ENCODE results near the gene ABCG4. TPM values are rescaled to one million over a fixed set of nuclear protein-coding genes. Genes with fewer than 3 reads are reported as not detected.

The ABCG4 gene
- total RNA-seq, 1 donor from 2014 or later: 0.13 TPM

GRCh38 chr11:119210050-119210449, 61.2 kb downstream of the ABCG4 start:
- no peak for DNase-seq (ENCODE audit: low read depth)
- Histone ChIP-seq H3K4me3 (ENCODE audit: low read depth, low read length) (no peak overlapping the region), H3K27me3 (ENCODE audit: control insufficient read depth, insufficient read depth, low read length) (no peaks in the 10 kb centered on the region), H3K36me3 (ENCODE audit: control insufficient read depth, insufficient read depth, low read length) (no peaks in the 10 kb centered on the region)
- TF ChIP-seq CTCF (IDR thresholded peaks at IDR 0.05; ENCODE audit: insufficient read depth, low read length, poor library complexity, severe bottlenecking): no peak

Other genes starting within 250 kb of the ABCG4 start
- 48.3 and 51.9 TPM in 2 replicates for gene BCL9L, start 223.1 kb upstream of the ABCG4 start, total RNA-seq
- 0.25 TPM in 1 of 2 replicates, not detected in the other for gene UPK2, start 192.8 kb upstream of the ABCG4 start, total RNA-seq
- gene FOXR1, start 177.3 kb upstream of the ABCG4 start, total RNA-seq: not detected in 2 replicates
- 25.4 and 29.8 TPM in 2 replicates for gene CENATAC, start 150.9 kb upstream of the ABCG4 start, total RNA-seq
- gene RPS25, start 130.7 kb upstream of the ABCG4 start, total RNA-seq: 1,597 and 2,068 TPM in 2 replicates
- gene TRAPPC4, start 130.3 kb upstream of the ABCG4 start, total RNA-seq: 61.2 and 72.6 TPM in 2 replicates
- gene SLC37A4, start 118.2 kb upstream of the ABCG4 start, total RNA-seq: 20.7 and 27.9 TPM in 2 replicates
- 280 and 303 TPM in 2 replicates for gene HYOU1, start 91.8 kb upstream of the ABCG4 start, total RNA-seq
- 30.7 and 39.0 TPM in 2 replicates for gene VPS11, start 81.2 kb upstream of the ABCG4 start, total RNA-seq
- 27.7 and 29.7 TPM in 2 replicates for gene HMBS, start 64.2 kb upstream of the ABCG4 start, total RNA-seq
- 16.4 and 26.6 TPM in 2 replicates for gene DPAGT1, start 47.2 kb upstream of the ABCG4 start, total RNA-seq
- 11.8 and 12.7 TPM in 2 replicates for gene C2CD2L, start 41.7 kb upstream of the ABCG4 start, total RNA-seq
- 25.0 and 28.8 TPM in 2 replicates for gene HINFP, start 27.5 kb upstream of the ABCG4 start, total RNA-seq
- gene NLRX1, start 19.7 kb downstream of the ABCG4 start, total RNA-seq: 10.6 and 15.0 TPM in 2 replicates
- gene NHERF4, start 36.4 kb downstream of the ABCG4 start, total RNA-seq: not detected in 2 replicates
- gene CBL, start 57.3 kb downstream of the ABCG4 start, total RNA-seq: 22.5 and 23.7 TPM in 2 replicates
- 563 and 601 TPM in 2 replicates for gene MCAM, start 168.1 kb downstream of the ABCG4 start, total RNA-seq
- 17.8 and 20.5 TPM in 2 replicates for gene RNF26, start 185.5 kb downstream of the ABCG4 start, total RNA-seq
- 2.9 and 6.2 TPM in 2 replicates for gene C1QTNF5, start 191.8 kb downstream of the ABCG4 start, total RNA-seq
- not detected in 2 replicates for gene MFRP, start 197.7 kb downstream of the ABCG4 start, total RNA-seq
- 1.6 and 2.0 TPM in 2 replicates for gene USP2, start 232.6 kb downstream of the ABCG4 start, total RNA-seq

Data from kidney epithelial cell (primary cell).